GM19328 (cell line): ENCODE data around the gene SLC7A1.

ENCODE experiments used
- ATAC-seq: cut with Tn5 transposase; IDR thresholded peaks from one replicate; pipeline ENCODE4 v1.9.1; 2021; ENCODE audit warnings: mild to moderate bottlenecking, moderate library complexity; ENCODE audit not compliant: unreplicated experiment

SLC7A1 gene

DNA sequence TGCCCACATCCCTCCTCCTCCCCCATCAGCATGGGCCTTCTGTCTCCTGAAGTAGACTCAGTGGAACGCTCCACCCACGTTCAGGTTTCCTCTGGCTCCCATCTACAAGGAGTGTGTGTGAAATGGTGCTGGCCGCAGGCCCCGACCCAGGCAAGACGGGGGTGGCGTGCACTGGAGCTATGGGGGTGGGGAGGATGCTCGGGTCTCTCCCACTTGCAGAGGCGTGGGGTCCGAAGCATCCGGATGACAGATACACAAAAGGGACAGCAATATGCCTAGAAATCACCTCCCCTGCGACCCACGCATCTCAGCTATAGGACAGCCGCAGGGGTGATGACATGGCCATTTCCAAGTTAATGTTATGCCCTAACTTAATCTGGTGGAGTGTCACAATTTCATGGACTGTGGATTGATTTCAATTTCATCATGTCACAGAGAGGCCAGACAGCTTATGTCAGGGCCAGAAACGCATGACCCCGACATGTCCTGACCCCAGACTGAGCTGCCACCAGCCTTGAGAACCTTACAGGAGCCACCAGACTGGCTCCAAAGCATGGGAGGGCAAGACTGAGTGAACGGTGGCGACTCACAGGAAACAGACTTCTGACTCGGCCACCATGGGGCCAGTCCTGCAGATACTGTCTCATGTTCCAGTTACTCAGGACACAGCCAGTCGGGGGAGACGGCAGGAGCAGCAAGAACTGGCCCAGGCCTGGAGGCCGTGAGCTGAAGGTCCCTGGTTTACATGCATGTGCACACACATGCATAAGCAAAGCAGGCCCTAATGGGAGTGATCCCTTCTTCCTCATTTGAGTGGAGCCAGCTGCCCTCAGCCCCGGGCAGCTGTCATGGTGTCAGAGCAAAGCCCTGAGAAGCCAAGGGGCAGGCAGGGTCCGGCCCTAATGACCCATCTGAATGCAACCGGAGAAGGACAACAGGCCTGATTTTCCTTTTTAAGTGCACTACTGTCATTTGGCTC, 82.2 kb downstream of the SLC7A1 start:
- ATAC-seq: no peak

DNA sequence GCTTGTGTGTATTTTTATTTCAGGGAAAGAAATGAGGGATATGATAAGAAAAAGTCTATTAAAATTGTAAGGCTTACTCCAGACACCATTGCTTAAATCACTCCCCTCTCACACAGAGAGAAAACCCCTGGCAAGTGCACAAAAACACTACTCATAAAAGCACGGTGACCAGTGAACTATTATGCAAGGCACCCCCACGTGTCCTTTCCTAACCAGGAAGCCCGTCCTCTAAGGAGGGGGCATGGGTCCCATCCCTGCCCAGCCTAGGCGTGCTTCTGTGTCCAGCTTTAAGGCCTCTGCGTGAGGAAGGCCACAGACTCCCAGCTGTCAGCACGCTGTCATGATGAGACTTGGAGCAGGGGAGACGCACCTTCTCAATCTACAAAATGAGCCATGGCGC, 83.5 kb downstream of the SLC7A1 start:
- ATAC-seq: no peak

DNA sequence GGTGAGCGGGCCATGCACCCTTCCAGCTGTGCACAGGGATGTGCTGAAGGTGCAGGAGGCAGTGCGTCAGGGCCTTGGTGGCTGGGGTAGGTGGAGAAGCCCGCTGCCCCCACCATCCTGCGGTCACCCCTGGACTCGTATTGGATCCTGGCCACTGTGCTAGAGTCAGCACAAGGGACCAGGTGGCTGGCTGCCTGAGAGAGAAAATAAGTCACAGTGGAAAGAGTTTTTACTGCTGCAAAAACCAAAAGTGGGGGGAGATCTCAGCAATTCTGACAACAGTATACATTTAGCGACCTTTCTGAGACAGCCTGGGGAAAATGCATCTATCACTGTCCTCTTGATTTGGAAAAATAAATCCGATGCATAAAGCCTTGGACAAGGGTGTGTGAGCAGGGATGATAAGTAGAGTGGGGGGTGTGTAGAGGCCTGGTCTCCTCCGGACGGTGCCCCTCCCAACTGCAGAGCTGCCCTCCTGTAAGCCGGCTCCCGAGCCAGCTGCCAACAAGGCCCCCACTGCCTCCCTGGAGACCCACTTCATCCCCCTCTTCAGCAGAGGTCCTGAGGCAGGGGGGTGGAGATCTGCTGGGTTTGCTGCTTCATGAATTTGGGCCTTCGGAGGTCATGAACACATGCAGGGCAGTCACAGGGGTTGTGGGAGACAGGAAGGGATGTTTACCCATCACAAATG, 84.2 kb downstream of the SLC7A1 start:
- ATAC-seq: no peak

DNA sequence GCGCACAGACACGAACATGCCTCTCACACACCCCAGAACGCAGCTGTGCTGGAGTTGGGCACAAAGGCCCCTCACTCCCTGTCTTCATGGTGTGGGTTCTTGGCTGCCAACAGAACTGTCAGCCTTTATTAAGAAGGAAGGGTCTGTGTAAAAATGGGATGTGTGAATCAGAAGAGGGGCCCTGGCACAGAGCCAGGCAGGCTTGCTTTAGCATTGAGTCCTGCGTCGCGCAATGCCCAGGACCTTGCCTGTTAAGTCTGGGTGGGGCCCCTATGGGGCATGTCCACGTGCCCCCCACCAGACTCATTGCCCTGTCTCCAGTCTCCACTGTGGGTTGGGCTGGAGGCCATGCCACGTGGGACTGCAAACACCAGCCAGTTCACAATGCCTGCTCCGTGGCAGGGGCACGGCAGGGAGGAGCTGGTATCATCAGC, 84.8 kb downstream of the SLC7A1 start:
- ATAC-seq: no peak

DNA sequence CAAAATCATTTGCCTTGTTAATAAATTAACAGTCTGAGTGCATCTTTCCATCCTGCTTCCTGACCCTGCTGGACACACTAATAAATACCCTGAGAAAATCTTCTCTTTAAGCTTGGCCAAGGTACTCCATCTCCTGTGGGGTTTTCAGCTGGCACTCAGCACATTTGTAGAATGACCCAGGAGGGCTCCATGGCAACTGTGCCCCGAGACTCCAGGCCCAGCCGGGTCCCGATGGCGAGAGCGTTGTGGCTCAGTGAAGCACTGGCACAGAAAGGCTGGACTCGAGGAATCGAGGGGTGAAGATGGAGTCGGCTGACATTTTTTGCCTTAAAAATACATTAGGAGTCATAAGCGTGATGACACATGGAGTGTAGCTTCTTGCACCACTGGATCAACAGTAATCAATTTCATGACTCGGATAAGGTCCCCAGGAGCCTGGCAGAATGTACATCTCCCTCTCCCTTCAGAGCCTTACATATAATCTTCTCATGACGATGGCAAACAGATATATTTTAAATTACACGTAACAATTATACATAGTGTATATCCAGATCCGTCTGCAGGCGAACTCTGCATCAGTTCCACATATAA, 85.4 kb downstream of the SLC7A1 start:
- ATAC-seq: no peak

DNA sequence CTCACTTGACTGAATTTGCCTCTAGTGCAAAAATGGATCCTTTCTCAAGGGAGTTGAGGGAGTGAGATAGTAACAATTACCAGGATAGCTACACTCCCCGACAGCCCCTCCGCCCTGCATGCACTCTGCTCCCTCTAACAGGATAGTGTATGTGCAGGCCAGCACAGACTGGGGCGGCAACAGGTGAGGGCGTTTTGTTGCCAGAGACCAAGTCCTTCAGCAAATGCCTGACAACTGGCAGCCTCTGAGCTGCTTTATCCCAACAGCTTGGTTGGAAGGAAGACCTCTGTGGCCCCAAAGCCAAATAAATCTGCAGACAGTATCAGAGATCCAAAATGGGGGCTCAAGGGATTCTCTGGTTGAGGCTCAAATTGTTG, 86.6 kb downstream of the SLC7A1 start:
- ATAC-seq: no peak

DNA sequence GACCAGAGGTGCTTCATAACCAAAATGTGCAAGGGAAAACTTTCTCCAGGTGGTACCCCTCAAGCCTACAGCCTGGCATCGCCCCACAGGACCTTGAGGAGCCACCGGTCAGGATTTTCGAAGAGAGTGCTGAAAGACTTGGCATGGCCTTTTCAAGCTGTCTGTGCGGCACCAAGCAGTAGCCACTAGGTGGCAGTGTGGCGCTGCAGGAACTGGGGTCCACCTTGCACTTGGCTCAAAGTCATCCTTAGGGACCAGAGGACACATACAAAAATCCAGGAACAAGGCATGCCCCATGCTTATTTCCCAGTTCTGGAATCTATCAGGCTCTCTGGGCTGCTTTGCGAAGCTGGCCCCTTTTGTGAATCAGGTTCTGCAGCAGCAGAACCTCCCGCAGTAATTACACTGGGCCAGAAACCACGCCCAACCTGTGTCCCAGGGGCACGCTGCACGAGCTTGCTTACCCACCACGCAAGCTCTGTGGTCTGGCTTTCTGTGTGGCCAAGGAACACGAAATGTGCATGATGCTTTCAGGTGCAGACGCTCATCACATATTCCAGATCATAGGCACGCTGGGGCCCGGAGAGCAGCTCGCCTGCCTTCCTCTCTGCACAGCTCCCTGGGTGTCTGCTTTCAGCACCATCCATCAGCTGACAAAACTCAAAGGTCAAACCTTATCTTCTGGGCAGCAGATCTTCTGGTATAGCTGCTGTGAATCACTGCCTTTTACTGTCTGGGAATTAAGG, 87.2 kb downstream of the SLC7A1 start:
- ATAC-seq: peak; percentile 82

DNA sequence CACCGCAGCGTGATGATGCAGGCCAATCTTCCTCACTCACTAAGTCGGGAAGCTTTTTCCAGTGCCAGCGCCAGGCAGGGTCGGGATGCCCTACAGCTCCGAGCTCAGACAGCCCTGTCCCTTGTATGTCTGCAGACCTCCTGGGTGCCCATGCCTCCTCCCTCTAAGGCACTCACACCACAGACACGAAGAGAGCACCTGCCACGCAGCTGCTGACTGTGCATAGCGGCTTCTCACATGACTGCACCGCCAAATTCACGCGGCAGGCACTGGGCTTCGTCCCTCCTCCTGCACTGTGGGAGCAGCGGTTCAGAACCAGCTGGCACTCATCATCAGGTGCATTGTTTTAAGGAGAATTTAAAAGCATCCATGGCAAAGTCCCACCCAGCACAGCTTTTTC, 88.1 kb downstream of the SLC7A1 start:
- no peak for ATAC-seq

DNA sequence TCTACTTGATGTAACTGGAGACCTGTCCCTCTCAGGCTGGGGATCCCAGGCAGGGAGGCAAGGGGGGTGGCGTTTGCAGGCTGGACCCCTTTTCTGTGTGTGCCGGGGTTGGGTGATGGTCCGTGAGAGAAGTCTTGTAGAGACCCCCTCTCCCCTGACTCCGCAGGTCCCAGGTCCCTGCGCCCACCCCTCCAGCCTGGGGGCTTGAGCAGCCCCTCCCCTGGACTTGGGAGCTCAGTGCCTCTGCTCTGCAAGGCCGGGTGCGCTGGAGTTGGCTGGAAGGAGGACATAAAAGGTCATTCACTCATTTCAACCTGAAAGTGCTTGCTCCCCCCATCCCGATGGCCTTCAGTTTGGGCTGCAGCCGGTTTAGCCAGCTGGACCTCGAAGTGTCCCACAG, 89.5 kb downstream of the SLC7A1 start:
- ATAC-seq: no peak

DNA sequence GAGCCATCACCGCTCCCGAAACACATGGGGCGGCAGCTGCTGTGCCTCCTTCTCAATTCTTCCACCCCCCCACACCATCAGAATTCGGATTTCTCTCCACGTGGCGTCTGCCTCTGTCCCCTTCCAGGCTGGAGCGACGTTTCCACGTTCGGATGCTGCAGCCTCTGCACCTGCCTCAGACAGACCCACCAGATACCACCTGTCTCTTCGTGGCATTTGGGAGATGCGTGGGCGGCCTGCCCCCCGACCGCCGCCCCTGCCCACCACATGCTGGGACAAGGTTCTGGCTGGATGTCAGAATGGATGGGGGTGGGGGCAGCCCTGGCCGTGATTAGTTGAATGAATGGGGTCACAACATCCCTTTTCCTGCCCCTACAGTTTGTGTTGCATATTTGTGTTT, 90.0 kb downstream of the SLC7A1 start:
- ATAC-seq: no peak

DNA sequence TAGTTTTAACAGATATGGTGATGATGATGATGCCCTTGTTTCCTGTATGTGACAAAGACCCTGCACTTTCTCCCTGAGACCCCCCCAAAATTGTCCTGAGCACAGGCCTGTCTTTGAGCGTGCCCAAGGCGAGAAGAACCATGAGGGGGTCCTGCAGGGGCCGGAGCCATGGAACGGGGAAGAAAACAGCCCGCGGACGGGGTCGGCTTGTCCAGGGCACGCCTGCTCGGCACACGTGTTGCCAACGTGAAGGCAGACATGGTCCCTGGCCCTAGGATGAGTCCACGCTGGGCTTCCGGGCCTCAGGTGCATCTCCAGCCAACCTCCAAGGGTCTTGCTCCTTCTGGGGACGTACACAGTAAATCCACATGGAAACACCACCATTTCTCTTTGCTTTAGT, 90.8 kb downstream of the SLC7A1 start:
- ATAC-seq: no peak

DNA sequence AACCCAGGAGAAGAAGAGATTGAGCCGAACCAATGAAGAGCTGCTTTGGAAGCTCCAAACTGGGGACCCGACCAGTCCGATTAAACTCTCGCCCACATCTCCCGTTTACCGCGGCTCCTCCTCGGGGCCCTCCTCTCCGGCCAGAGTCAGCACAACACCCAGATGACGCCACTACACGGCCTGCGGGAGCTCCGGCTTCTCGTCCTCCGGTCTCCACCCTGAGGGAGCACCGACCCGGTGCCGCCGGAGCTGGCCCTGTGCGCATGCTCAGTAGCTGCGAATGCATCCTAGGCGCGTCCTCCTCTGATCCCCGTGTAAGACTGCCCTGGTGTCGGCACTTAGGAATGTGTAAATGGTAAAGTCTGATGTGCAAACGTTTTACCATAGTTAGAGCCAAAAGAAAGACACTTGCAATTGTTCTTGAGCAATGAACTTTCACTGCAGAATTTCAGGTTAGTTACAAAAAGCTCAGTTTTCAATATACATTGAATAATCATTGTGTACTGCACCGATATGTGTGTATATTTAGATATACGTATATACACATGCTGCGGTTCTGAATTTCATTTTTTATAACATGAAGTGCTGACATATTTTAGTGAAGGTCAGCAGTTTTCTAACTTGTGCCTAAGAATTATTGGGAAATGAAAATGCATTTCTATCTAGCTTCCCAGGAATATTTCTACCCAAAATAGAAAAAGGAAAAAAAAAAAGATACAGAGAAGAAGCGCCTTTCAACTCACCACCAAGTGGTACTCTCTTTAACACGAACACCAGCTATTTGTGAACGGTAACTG, 92.2 kb downstream of the SLC7A1 start:
- no peak for ATAC-seq

DNA sequence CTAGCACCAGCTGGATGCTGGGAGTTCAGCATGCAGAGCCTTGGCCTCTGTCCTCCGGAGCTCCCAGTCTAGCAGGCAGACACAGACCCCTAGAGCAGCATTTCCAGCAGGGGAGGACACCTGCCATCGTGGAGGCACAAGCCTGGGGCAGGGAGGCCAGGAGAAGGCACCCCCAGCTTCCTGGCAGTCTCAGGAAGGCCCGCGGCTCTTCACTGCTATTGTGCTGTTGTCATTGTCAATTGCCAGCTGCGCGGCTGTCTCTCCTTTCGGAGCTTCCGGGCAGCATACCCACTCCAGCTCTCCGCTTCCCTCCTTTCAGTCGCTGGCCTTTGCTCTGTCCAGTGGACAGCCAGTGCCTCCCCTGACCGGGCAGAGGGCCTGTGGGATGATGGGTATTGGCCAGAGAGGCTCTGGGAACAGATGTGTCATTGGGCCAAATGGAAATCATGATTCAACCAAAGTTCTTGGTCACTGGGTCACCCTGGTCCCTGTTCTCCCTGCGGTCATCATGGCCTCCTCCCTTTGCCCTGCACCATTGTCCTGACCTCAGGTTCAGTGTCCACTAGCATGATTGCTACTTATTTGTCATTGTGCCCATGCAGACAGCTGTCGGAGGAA, 93.0 kb downstream of the SLC7A1 start:
- ATAC-seq: no peak

DNA sequence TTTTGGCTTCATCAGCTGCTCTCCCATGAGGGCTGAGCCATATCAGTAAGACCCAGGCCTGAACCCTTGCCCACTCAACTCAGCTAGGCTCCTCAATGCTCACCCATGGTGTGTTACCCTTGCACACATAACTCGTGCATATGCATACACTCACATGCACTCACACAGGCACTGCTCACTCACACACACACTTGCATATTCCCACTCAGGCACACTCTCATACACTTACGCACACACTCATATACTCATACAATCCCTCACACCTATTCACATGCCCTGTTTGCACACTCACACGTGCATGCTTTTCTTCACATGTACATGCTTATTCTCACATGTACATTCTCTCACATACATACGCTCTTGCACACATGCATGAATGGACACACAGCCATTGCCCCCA, 93.8 kb downstream of the SLC7A1 start:
- no peak for ATAC-seq

DNA sequence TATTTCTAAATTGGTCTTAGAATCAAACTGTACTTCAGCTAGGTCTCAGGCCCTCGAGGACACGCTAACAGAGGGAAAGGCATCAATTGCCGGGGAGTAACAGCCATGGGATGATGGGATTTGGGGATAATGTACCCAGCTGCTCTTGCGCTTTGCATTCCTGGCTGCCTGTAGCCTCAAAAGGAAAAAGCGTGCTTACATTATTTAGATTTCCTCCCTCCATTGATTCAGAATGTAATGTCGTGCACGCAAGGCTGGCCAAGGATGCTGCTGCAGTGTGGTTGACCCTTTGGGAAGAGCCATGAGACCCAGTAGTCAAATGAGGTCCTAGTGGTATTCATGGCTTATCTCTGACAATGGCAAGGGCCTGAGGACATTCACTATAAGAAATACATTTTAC, 95.1 kb downstream of the SLC7A1 start:
- ATAC-seq: no peak

DNA sequence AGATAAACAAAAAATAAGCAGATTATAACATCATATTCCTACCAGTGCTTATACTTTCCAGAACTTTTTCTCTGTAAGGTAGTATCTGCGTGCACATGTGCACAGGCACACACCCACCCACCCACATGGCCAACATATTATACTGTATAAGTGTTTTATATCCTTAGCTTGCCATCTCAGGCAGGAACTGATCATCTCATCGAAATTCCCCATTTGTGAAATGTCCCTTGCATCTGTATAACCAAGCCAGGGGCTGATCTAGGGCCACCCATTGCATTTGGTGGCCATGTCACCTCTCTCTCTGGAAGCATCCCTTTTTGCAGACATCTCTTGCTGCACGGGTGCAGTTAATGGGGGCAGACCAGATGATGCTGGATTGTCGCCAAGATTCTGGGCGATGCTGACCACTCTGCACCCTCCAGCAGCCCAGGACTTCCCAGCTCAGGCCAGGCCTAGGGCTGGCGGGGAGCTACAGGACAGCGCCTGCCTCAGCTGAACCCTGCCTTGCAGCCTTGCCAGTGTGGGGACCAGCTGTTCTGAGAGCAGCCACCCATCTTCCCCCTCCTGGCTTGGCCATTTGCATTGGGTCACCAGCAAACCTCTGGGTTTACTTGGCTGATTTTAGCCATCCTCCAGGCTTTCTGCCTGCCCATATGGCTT, 95.9 kb downstream of the SLC7A1 start:
- no peak for ATAC-seq

DNA sequence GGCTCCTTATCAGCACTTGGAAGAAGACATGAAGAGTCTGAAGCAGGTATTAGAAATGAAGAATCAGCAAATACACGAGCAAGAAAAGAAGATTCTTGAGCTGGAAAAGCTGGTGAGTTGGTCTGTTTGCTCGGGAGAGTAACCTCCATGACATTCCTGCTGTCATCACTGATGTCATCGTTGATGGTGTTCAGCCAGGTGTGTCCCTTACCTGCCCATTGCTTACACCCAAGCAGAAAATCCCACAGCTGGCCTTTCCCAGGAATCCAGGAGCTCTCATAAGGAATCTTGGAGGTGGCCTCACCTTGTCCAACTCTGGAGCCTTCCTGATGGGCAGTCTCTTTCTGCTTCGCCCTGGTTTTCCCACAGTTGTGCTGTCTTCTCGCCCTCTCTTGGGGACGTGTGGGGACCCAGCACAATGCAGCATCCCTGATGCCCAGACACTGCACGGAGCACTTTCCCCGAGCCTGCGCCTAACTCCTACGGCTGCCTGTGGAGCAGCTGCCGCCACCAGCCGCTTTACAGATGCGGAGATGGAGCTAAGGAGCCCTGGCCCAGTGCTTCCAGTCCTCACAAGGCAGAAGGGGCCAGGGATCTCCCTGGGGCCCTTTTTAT, 97.0 kb downstream of the SLC7A1 start:
- no peak for ATAC-seq

DNA sequence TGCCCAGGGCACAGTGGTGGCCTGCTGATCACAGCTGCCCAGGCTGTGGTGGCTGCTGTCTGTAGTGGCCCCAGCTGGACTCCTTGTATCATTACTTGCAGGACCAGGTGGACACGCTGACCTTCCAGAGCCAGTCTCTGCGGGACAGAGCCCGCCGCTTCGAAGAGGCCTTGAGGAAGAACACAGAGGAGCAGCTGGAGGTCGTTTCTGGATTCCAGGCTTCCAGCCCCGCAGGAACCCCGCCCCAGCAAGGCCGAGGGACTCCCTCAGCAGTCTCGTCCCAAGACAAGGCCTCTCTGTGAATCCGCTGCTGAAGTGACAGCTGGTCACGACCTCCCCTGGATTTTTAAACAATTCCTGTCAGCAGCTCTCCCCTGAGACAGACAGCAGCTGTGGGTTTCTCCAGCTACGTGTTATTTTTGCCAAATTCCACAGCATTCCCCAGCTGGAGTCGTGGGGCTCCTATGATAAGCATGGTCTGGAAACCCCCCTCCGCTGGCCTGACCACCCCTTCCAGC, 98.3 kb downstream of the SLC7A1 start:
- ATAC-seq: no peak

DNA sequence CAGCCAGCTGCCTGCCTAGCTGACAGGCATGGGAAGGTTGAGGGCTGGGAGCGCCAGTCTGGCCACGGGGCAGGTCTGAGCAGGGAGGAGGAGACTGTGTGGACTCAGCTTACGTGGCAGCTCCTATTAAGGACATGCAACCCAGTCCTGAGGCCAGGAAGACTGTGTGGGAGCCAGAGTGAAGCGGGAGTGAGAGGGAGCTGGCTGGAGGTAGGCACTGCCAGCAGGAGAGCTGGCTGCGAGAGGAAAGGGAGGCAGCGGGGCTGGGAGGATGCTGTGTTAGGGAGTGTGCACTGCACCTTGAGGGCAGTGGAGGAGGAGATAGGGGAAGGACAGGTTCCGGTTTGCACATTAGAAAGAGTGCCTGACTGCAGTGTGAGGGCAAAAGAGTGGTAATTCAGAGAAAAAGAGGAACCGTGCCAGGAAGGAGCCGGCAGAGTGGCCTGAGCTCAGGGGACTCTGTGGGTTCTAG, 99.2 kb downstream of the SLC7A1 start:
- peak; percentile 62 for ATAC-seq
